GM10847 (cell line): ENCODE measurements around the gene ZFAND3.

Experiments
- POLR2A ChIP-seq: IDR thresholded peaks from 2 replicates; pipeline ENCODE4 v1.6.1; 2011; ENCODE audit not compliant: insufficient read length; ENCODE audit errors: extremely low read depth

The ZFAND3 gene

GRCh38 chr6:38153076-38153797 is 333.7 kb downstream of the ZFAND3 start:
- TF ChIP-seq POLR2A = no peak

- TF ChIP-seq POLR2A = no peak
Measured at GRCh38 chr6:38153798-38154345, 334.3 kb downstream of the ZFAND3 start.

GRCh38 chr6:38154731-38155130 is 335.2 kb downstream of the ZFAND3 start:
- no peak for TF ChIP-seq POLR2A

GRCh38 chr6:38155144-38155543 is 335.6 kb downstream of the ZFAND3 start:
- TF ChIP-seq POLR2A = no peak

GRCh38 chr6:38155621-38156204 is 336.2 kb downstream of the ZFAND3 start:
- TF ChIP-seq POLR2A = no peak

- no peak for TF ChIP-seq POLR2A
Measured at GRCh38 chr6:38156818-38157565, 337.5 kb downstream of the ZFAND3 start.

- TF ChIP-seq POLR2A = no peak
Measured at GRCh38 chr6:38157905-38158304, 338.4 kb downstream of the ZFAND3 start.

GRCh38 chr6:38158762-38159350 is 339.3 kb downstream of the ZFAND3 start:
- TF ChIP-seq POLR2A = no peak

GRCh38 chr6:38159596-38159995 is 340.1 kb downstream of the ZFAND3 start:
- TF ChIP-seq POLR2A = no peak

- TF ChIP-seq POLR2A = no peak
Measured at GRCh38 chr6:38160831-38161230, 341.3 kb downstream of the ZFAND3 start.

GRCh38 chr6:38161331-38161730 is 341.8 kb downstream of the ZFAND3 start:
- no peak for TF ChIP-seq POLR2A

- TF ChIP-seq POLR2A = no peak
Measured at GRCh38 chr6:38161754-38162492, 342.4 kb downstream of the ZFAND3 start.

- TF ChIP-seq POLR2A = no peak
Measured at GRCh38 chr6:38162493-38163185, 343.1 kb downstream of the ZFAND3 start.
